Nephron progenitor cell (in vitro differentiated cells): ENCODE results near the gene LONP1.

Experiments
- DNase-seq: peaks from one replicate; pipeline ENCODE4 v3.0.0; 2021
- H3K27ac Mint-ChIP-seq: 2 replicates; pipeline ENCODE4 v1.8.0; 2021; ENCODE audit warnings: mild to moderate bottlenecking, moderate library complexity, mixed read lengths
- H3K27me3 Mint-ChIP-seq: 2 replicates; pipeline ENCODE4 v1.8.0; 2021; ENCODE audit warnings: mild to moderate bottlenecking, low read depth, mixed read lengths; ENCODE audit not compliant: poor library complexity
- H3K36me3 Mint-ChIP-seq: 2 replicates; pipeline ENCODE4 v1.8.0; 2021; ENCODE audit warnings: low read depth, mixed read lengths
- H3K4me1 Mint-ChIP-seq: 2 replicates; pipeline ENCODE4 v1.8.0; 2021; ENCODE audit warnings: mixed read lengths
- H3K4me3 Mint-ChIP-seq: 2 replicates; pipeline ENCODE4 v1.8.0; 2021; ENCODE audit warnings: mild to moderate bottlenecking, moderate library complexity, mixed read lengths
- H3K9me3 Mint-ChIP-seq: 2 replicates; pipeline ENCODE4 v1.8.0; 2021; ENCODE audit warnings: mild to moderate bottlenecking, moderate library complexity, mixed read lengths
- CTCF ChIP-seq: fragments of 200-600 bp; sonication (generic); IDR thresholded peaks from 2 replicates; pipeline ENCODE4 v1.5.0; 2021; ENCODE audit warnings: antibody characterized with exemption

Gene LONP1

GRCh38 chr19:5677136-5677535, 42.8 kb downstream of the LONP1 start:
- TF ChIP-seq CTCF, result no peak
- H3K36me3 Mint-ChIP-seq, result peaks cover 14% of the 10 kb centered on the region

GRCh38 chr19:5676772-5677105, 43.2 kb downstream of the LONP1 start:
- no peaks in the 10 kb centered on the region for H3K27me3 Mint-ChIP-seq
- no peak for TF ChIP-seq CTCF
- no peaks in the 10 kb centered on the region for H3K9me3 Mint-ChIP-seq
- H3K36me3 Mint-ChIP-seq, result peaks cover 14% of the 10 kb centered on the region
- no peak overlapping the region for H3K4me3 Mint-ChIP-seq
- H3K4me1 Mint-ChIP-seq, result peaks cover 21% of the 10 kb centered on the region
- no peak for DNase-seq
- H3K27ac Mint-ChIP-seq, result no peak overlapping the region

More at GRCh38 chr19:5677136-5677535, 42.8 kb downstream of the LONP1 start:
- Mint-ChIP-seq H3K27me3 (no peaks in the 10 kb centered on the region), H3K27ac (no peak overlapping the region), H3K9me3 (no peaks in the 10 kb centered on the region), H3K4me3 (no peak overlapping the region), H3K4me1 (peaks cover 25% of the 10 kb centered on the region)
- DNase-seq, result no peak

GRCh38 chr19:5676105-5676771, 43.7 kb downstream of the LONP1 start:
- H3K4me1 Mint-ChIP-seq, result peaks cover 16% of the 10 kb centered on the region
- no peak overlapping the region for H3K4me3 Mint-ChIP-seq
- peaks cover 16% of the 10 kb centered on the region for H3K36me3 Mint-ChIP-seq
- no peak for DNase-seq
- H3K27me3 Mint-ChIP-seq, result no peaks in the 10 kb centered on the region
- peak overlapping the region; percentile 43 for H3K27ac Mint-ChIP-seq
- no peaks in the 10 kb centered on the region for H3K9me3 Mint-ChIP-seq
- no peak for TF ChIP-seq CTCF

- Mint-ChIP-seq H3K9me3 (no peaks in the 10 kb centered on the region), H3K27me3 (no peaks in the 10 kb centered on the region), H3K36me3 (peaks cover 22% of the 10 kb centered on the region), H3K4me1 (peaks cover 9% of the 10 kb centered on the region), H3K27ac (no peak overlapping the region), H3K4me3 (no peak overlapping the region)
- no peak for DNase-seq
- TF ChIP-seq CTCF, result no peak
Observed at GRCh38 chr19:5674714-5675113, 45.2 kb downstream of the LONP1 start.

GRCh38 chr19:5673752-5674151, 46.2 kb downstream of the LONP1 start:
- Mint-ChIP-seq H3K4me3 (no peak overlapping the region), H3K27ac (no peak overlapping the region), H3K9me3 (no peaks in the 10 kb centered on the region), H3K27me3 (no peaks in the 10 kb centered on the region), H3K4me1 (no peaks in the 10 kb centered on the region), H3K36me3 (peaks cover 31% of the 10 kb centered on the region)
- no peak for TF ChIP-seq CTCF
- DNase-seq, result no peak

GRCh38 chr19:5672708-5673459, 47.1 kb downstream of the LONP1 start:
- peaks cover 40% of the 10 kb centered on the region for H3K36me3 Mint-ChIP-seq
- no peak overlapping the region for H3K27ac Mint-ChIP-seq
- H3K27me3 Mint-ChIP-seq, result no peaks in the 10 kb centered on the region
- no peaks in the 10 kb centered on the region for H3K4me1 Mint-ChIP-seq
- no peak for TF ChIP-seq CTCF
- no peak for DNase-seq
- H3K9me3 Mint-ChIP-seq, result no peaks in the 10 kb centered on the region
- no peak overlapping the region for H3K4me3 Mint-ChIP-seq
